Measurements from ENCODE around the gene ANAPC4. TPM values are rescaled to one million over a fixed set of nuclear protein-coding genes. Genes with fewer than 3 reads are reported as not detected.

Gene ANAPC4
- total RNA-seq, 2 experiments from 2014 or later: 32.7 to 50.6 TPM

DNA sequence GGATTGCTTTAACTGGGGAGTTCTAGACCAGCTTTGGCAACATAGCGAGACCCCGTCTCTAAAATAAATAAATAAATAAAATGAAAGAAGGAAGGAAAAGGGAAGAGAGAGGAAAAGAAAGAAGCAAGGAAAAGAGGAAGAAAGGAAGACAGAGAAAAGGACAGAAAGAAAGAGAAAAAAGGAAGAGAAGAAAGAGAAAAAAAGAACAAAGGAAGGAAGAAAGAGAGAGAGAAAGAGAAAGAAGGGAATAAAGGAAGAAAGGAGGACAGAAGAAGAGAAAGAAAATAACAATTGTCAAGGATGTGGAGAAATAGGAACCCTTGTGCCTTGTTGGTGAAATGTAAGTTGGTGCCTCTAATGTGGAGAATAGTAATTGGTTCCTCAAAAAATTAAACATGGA, 74.6 kb downstream of the ANAPC4 start:
- no peaks in the 10 kb centered on the region for H4K20me1 ChIP-seq (ENCODE audit: insufficient read depth, low read length)
- H3K9me2 ChIP-seq (ENCODE audit: insufficient read depth, low read length): no peaks in the 10 kb centered on the region
- H2AFZ ChIP-seq (ENCODE audit: low read length): no peak overlapping the region
- H3K4me3 ChIP-seq (ENCODE audit: low read depth, low read length, poor library complexity, severe bottlenecking): no peak overlapping the region
- ChIA-PET POLR2A (no interaction called here), CTCF (ENCODE audit: unreplicated experiment) (no interaction called here)
- no peaks in the 10 kb centered on the region for H3K79me2 ChIP-seq (ENCODE audit: insufficient read depth, low read depth, low read length)
- no peak overlapping the region for H3K27ac ChIP-seq (ENCODE audit: low read depth, low read length, poor library complexity, severe bottlenecking)
- no TSS peak for BruUV-seq (replicated peaks)
- H3K4me2 ChIP-seq (ENCODE audit: low read length): no peak overlapping the region
- TF ChIP-seq, protein P1, sequence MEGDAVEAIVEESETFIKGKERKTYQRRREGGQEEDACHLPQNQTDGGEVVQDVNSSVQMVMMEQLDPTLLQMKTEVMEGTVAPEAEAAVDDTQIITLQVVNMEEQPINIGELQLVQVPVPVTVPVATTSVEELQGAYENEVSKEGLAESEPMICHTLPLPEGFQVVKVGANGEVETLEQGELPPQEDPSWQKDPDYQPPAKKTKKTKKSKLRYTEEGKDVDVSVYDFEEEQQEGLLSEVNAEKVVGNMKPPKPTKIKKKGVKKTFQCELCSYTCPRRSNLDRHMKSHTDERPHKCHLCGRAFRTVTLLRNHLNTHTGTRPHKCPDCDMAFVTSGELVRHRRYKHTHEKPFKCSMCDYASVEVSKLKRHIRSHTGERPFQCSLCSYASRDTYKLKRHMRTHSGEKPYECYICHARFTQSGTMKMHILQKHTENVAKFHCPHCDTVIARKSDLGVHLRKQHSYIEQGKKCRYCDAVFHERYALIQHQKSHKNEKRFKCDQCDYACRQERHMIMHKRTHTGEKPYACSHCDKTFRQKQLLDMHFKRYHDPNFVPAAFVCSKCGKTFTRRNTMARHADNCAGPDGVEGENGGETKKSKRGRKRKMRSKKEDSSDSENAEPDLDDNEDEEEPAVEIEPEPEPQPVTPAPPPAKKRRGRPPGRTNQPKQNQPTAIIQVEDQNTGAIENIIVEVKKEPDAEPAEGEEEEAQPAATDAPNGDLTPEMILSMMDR (conservative IDR thresholded peaks at IDR 0.05; ENCODE audit: low read length): no peak
- no peak for TF ChIP-seq EZH2phosphoT487 (IDR thresholded peaks at IDR 0.05; ENCODE audit: borderline replicate concordance, low read depth, low read length)
- no peaks in the 10 kb centered on the region for H3K36me3 ChIP-seq (ENCODE audit: insufficient read depth, low read length)
- no peak for DNase-seq (ENCODE audit: low spot score)
- H3K4me1 ChIP-seq (ENCODE audit: insufficient read depth, low read length, poor library complexity, severe bottlenecking): no peaks in the 10 kb centered on the region
- intact Hi-C loops (cut with micrococcal nuclease; ENCODE audit: unreplicated experiment): no loop called here
- H3K9me3 ChIP-seq (ENCODE audit: low read length): no peaks in the 10 kb centered on the region

- H4K20me1 ChIP-seq (ENCODE audit: insufficient read depth, low read length): no peaks in the 10 kb centered on the region
- H3K4me1 ChIP-seq (ENCODE audit: insufficient read depth, low read length, poor library complexity, severe bottlenecking): no peaks in the 10 kb centered on the region
- intact Hi-C loops (cut with micrococcal nuclease; ENCODE audit: unreplicated experiment): no loop called here
- DNase-seq (ENCODE audit: low spot score): no peak
- TF ChIP-seq EZH2phosphoT487 (IDR thresholded peaks at IDR 0.05; ENCODE audit: borderline replicate concordance, low read depth, low read length): no peak
- TF ChIP-seq, protein P1 (conservative IDR thresholded peaks at IDR 0.05; ENCODE audit: low read length): no peak
- CTCF ChIA-PET (ENCODE audit: unreplicated experiment): no interaction called here
- H3K79me2 ChIP-seq (ENCODE audit: insufficient read depth, low read depth, low read length): no peaks in the 10 kb centered on the region
- no peaks in the 10 kb centered on the region for H3K9me3 ChIP-seq (ENCODE audit: low read length)
- H3K36me3 ChIP-seq (ENCODE audit: insufficient read depth, low read length): no peaks in the 10 kb centered on the region
- H3K27ac ChIP-seq (ENCODE audit: low read depth, low read length, poor library complexity, severe bottlenecking): no peak overlapping the region
- POLR2A ChIA-PET: no interaction called here
- H2AFZ ChIP-seq (ENCODE audit: low read length): no peak overlapping the region
- BruUV-seq (replicated peaks): no TSS peak
- no peaks in the 10 kb centered on the region for H3K9me2 ChIP-seq (ENCODE audit: insufficient read depth, low read length)
- no peak overlapping the region for H3K4me3 ChIP-seq (ENCODE audit: low read depth, low read length, poor library complexity, severe bottlenecking)
- no peak overlapping the region for H3K4me2 ChIP-seq (ENCODE audit: low read length)
Measured at GRCh38 chr4:25452081-25452480, 75.0 kb downstream of the ANAPC4 start.

DNA sequence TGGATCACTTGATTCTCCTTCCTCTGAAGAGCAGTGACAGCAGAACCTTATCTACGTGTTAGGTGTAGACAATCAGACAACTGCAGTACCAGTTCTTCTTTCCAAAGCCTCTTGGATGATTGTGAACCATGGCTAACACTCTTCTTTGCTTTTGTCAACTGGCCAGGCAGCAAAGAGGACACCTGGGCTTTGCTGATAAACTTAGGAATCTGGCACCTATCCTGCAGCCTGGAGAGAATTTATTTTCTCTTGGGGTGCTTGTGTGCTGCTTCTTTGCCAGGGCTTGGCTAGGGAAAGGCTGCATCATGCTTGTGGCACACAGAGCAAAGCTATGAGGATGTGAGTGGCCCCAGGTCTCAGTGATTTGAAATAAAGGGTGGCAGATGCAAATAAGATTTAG, 77.4 kb downstream of the ANAPC4 start:
- no peaks in the 10 kb centered on the region for H3K4me1 ChIP-seq (ENCODE audit: insufficient read depth, low read length, poor library complexity, severe bottlenecking)
- H3K79me2 ChIP-seq (ENCODE audit: insufficient read depth, low read depth, low read length): no peaks in the 10 kb centered on the region
- no peaks in the 10 kb centered on the region for H3K9me3 ChIP-seq (ENCODE audit: low read length)
- no peaks in the 10 kb centered on the region for H3K9me2 ChIP-seq (ENCODE audit: insufficient read depth, low read length)
- H3K36me3 ChIP-seq (ENCODE audit: insufficient read depth, low read length): no peaks in the 10 kb centered on the region
- H3K27ac ChIP-seq (ENCODE audit: low read depth, low read length, poor library complexity, severe bottlenecking): no peak overlapping the region
- ChIA-PET CTCF (ENCODE audit: unreplicated experiment) (no interaction called here), POLR2A (interaction anchor here (0.7 kb wide), 1 partner anchor 96 kb away, joined by 4 read pairs; no protein-coding TSS in a partner anchor)
- H3K4me2 ChIP-seq (ENCODE audit: low read length): no peak overlapping the region
- H2AFZ ChIP-seq (ENCODE audit: low read length): no peak overlapping the region
- H4K20me1 ChIP-seq (ENCODE audit: insufficient read depth, low read length): no peaks in the 10 kb centered on the region
- TF ChIP-seq, protein P1 (conservative IDR thresholded peaks at IDR 0.05; ENCODE audit: low read length): no peak
- TF ChIP-seq EZH2phosphoT487 (IDR thresholded peaks at IDR 0.05; ENCODE audit: borderline replicate concordance, low read depth, low read length): no peak
- BruUV-seq (replicated peaks): no TSS peak
- no peak overlapping the region for H3K4me3 ChIP-seq (ENCODE audit: low read depth, low read length, poor library complexity, severe bottlenecking)
- DNase-seq (ENCODE audit: low spot score): no peak
- intact Hi-C loops (cut with micrococcal nuclease; ENCODE audit: unreplicated experiment): no loop called here
